Spleen (tissue), 11 donors: Measurements from ENCODE around the gene PALLD. TPM values are rescaled to one million over a fixed set of nuclear protein-coding genes. Genes with fewer than 3 reads are reported as not detected.

Source experiments
- DNase-seq: peaks from one replicate; pipeline ENCODE4 v3.0.0-alpha.2; 2020
- H3K27ac ChIP-seq, 8 donors: fragments of 200-600 bp; sonication (generic) in 7 of 8; 1 replicate in 4 of 8; 2 replicates in 4 of 8; pipeline versions ENCODE4 v1.5.0 to v1.8.0; 2016 to 2021; ENCODE audit warnings: inconsistent platforms in 4 of 8, mild to moderate bottlenecking in 4 of 8, moderate library complexity in 1 of 8
- H3K27me3 ChIP-seq, 7 donors: fragments of 200-600 bp; sonication (generic) in 6 of 7; replicated peaks in 1 of 7; 1 replicate in 4 of 7; 2 replicates in 3 of 7; pipeline versions ENCODE4 v1.5.0 to v1.8.0; 2016 to 2021; ENCODE audit warnings: inconsistent platforms in 3 of 7, mild to moderate bottlenecking in 1 of 7
- H3K36me3 ChIP-seq, 6 donors: fragments of 200-600 bp; sonication (generic) in 5 of 6; 1 replicate in 4 of 6; 2 replicates in 2 of 6; pipeline versions ENCODE4 v1.5.0 to v1.8.0; 2016 to 2021; ENCODE audit warnings: inconsistent platforms in 2 of 6
- H3K4me1 ChIP-seq, 6 donors: fragments of 200-600 bp; sonication (generic) in 5 of 6; 1 replicate in 3 of 6; 2 replicates in 3 of 6; pipeline versions ENCODE4 v1.5.0 to v1.8.0; 2016 to 2021; ENCODE audit warnings: inconsistent platforms in 3 of 6
- H3K4me3 ChIP-seq, 8 donors: fragments of 200-600 bp; sonication (generic) in 7 of 8; 1 replicate in 4 of 8; 2 replicates in 4 of 8; pipeline versions ENCODE4 v1.5.0 to v1.8.0; 2016 to 2021; ENCODE audit warnings: inconsistent platforms in 4 of 8, mild to moderate bottlenecking in 4 of 8, moderate library complexity in 2 of 8
- H3K9me3 ChIP-seq, 8 donors: fragments of 200-600 bp; sonication (generic) in 7 of 8; 1 replicate in 4 of 8; 2 replicates in 4 of 8; pipeline versions ENCODE4 v1.5.0 to v1.8.0; 2016 to 2021; ENCODE audit warnings: inconsistent platforms in 4 of 8
- POLR2A ChIP-seq, 3 donors: fragments of 450-650 bp; IDR thresholded peaks; one replicate each; pipeline ENCODE4 v1.5.1; 2017; ENCODE audit warnings: antibody characterized with exemption in 3 of 3, mild to moderate bottlenecking in 1 of 3
- POLR2AphosphoS5 ChIP-seq, 3 donors: sonication (generic); formaldehyde crosslinking; IDR thresholded peaks; one replicate each; pipeline ENCODE4 v1.5.1; 2017; ENCODE audit warnings: antibody characterized with exemption in 3 of 3
- WGBS, 5 donors: extraction: QIAGEN DNeasy Blood & Tissue Kit in 3 of 5; methylation state at CpG; one replicate each; pipeline versions ENCODE4 v1.1.5 to v1.1.7; 2013 to 2018; 5-methylcytosine and 5-hydroxymethylcytosine counted together
- intact Hi-C: fragments of 100-400 bp; cut with DNase I; formaldehyde crosslinking; loops from one replicate; pipeline ENCODE4 v1.15.0; 2023; ENCODE audit warnings: low total_unique reads
- polyA plus RNA-seq, 3 donors: library from polyadenylated mRNA; stranded (reverse); fragments of 200-250 nt; gene quantifications; one replicate each; pipeline ENCODE4 v1.2.1, GENCODE V29; 2013
- total RNA-seq, 7 donors: library from RNA; depleted of rRNA in 3 of 7; stranded (reverse); fragments of >200 nt in 3 of 7; fragmentation: NEBNext Ultra II Directional in 4 of 7; extraction: Animal tissue kit (Norgen Biotek cat#: 25700) in 4 of 7; gene quantifications; one replicate each; pipeline versions ENCODE4 v1.1.0 to v1.2.1, GENCODE V29; 2016 to 2021
- TF ChIP-seq, protein P1 (sequence below), 11 experiments: fragments of 200-600 bp in 7 of 11; fragments of 450-650 bp in 4 of 11; sonication (generic) in 4 of 11; IDR thresholded peaks in 8 of 11; conservative IDR thresholded peaks in 3 of 11; 1 replicate in 7 of 11; 2 replicates in 4 of 11; pipeline versions ENCODE4 v1.4.0 to v1.8.0; 2016 to 2021; ENCODE audit warnings: antibody characterized with exemption in 11 of 11, inconsistent platforms in 4 of 11, mild to moderate bottlenecking in 1 of 11
- donor health status: healthy with polysubstance abuse.
- donor health status: DM: no; HTN: no; CAD: no; lungs with moderate emphysema.
- donor health status: DM: no; HTN: no; CAD: no.
- donor health status: Bipolar disorder and iron deficiency.
- donor health status: healthy.
- donor health status: DM: no; HTN: no; CAD: no.
- donor health status: DM: yes; HTN: yes; CAD: no.

PALLD gene
- total and polyA plus RNA-seq, 10 donors = 24.3 to 228 (median 142) TPM

DNA sequence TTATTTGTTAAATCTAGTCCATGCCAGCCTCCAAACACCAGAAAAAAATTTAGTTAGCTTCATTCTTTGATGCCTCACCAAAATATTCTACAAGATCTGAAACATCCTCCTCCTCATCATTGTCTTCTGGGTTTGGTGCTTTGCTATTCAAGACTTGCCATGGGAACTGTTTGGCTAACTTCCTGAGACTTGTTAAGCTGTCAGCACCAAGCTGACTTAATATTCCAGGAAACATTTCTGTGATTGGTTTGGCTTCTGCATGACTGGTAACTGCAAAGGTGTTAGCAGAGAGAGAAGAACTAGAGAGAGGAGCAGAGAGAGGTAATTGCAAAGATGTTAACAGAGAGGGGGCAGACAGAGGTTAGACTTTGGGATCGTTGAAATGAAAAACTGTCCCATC, 101.3 kb downstream of the PALLD start:
- Histone ChIP-seq H3K27ac (no peak overlapping the region), H3K4me3 (no peak overlapping the region), H3K4me1 (no peaks in the 10 kb centered on the region), H3K27me3 (no peaks in the 10 kb centered on the region), H3K9me3 (no peaks in the 10 kb centered on the region), H3K36me3 (no peaks in the 10 kb centered on the region)
- TF ChIP-seq, protein P1, sequence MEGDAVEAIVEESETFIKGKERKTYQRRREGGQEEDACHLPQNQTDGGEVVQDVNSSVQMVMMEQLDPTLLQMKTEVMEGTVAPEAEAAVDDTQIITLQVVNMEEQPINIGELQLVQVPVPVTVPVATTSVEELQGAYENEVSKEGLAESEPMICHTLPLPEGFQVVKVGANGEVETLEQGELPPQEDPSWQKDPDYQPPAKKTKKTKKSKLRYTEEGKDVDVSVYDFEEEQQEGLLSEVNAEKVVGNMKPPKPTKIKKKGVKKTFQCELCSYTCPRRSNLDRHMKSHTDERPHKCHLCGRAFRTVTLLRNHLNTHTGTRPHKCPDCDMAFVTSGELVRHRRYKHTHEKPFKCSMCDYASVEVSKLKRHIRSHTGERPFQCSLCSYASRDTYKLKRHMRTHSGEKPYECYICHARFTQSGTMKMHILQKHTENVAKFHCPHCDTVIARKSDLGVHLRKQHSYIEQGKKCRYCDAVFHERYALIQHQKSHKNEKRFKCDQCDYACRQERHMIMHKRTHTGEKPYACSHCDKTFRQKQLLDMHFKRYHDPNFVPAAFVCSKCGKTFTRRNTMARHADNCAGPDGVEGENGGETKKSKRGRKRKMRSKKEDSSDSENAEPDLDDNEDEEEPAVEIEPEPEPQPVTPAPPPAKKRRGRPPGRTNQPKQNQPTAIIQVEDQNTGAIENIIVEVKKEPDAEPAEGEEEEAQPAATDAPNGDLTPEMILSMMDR (IDR thresholded peaks at IDR 0.05 in 8 of 11, conservative IDR thresholded peaks at IDR 0.05 in 3 of 11) = no peak
- no peak for TF ChIP-seq POLR2A (IDR thresholded peaks at IDR 0.05)
- TF ChIP-seq POLR2AphosphoS5 (IDR thresholded peaks at IDR 0.05) = no peak
- intact Hi-C loops = no loop called here
- 78 to 93% (median 87%) methylated on average over 1 of the region's 1 CpG for WGBS, 5 donors
- no peak for DNase-seq

DNA sequence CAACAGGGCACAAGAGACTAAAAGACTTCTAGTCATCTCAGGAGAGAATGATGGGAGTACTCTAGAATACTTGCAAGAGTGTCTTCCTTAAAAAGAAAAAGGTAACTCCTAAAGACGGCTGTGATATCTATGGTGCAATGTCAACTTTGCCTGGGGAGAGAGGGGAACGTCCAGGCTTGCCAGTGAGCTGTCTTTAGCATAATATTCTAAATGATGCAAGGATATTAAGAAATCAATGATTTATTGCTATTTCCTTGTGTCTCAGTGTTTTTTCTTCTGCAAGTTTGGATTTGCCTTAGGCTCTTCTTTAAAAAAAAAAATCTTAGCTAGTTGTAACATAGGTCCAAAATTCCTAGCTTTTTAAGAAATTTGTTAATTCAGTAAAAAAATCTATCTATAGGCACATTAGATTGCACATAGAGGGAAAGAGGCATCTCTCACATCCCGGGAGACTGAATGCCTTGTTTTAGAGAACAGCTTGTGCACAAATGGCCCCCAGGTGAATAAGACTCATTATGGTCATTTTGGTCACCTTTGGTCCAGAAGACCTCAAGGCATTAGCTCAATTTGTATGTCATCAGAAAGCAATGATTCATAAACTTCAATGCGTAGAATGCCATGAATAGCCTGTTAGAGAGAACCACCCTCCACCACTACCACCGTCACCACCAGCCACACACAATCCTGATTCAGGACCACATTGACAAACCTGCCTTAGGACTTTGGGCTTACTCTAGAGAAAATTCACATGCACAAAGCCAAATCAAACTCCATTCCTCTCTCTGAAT, 104.1 kb downstream of the PALLD start:
- Histone ChIP-seq H3K36me3 (no peaks in the 10 kb centered on the region), H3K9me3 (no peaks in the 10 kb centered on the region), H3K27me3 (no peaks in the 10 kb centered on the region), H3K27ac (no peak overlapping the region), H3K4me3 (no peak overlapping the region), H3K4me1 (no peaks in the 10 kb centered on the region)
- WGBS, 5 donors = 69 to 83% (median 78%) methylated on average over 5 of the region's 5 CpGs
- intact Hi-C loops = no loop called here
- DNase-seq = no peak
- no peak for TF ChIP-seq POLR2A (IDR thresholded peaks at IDR 0.05)
- no peak for TF ChIP-seq POLR2AphosphoS5 (IDR thresholded peaks at IDR 0.05)
- TF ChIP-seq, protein P1 (IDR thresholded peaks at IDR 0.05 in 8 of 11, conservative IDR thresholded peaks at IDR 0.05 in 3 of 11) = no peak

DNA sequence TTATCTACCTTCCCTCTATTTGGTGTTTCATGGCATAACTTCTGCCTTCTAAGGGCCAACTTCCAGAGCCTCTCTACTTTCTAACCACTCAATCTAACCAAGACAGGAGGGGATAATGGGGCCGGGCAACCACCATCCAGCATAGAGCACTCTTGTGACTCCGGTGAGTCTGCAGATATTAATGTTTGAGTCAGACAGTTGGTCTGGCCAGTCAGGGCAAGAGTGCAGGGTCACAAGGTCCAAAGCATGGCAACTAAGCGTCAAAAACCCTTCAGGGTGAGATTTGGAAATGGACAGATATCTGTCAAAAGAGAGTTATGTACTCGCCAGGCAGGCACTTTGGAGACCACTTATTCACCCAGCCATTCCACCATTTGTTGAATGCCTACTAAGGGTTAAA, 105.0 kb downstream of the PALLD start:
- Histone ChIP-seq H3K4me1 (no peaks in the 10 kb centered on the region), H3K9me3 (no peaks in the 10 kb centered on the region), H3K4me3 (no peak overlapping the region), H3K27ac (no peak overlapping the region), H3K36me3 (no peaks in the 10 kb centered on the region), H3K27me3 (no peaks in the 10 kb centered on the region)
- TF ChIP-seq POLR2A (IDR thresholded peaks at IDR 0.05) (no peak), POLR2AphosphoS5 (IDR thresholded peaks at IDR 0.05) (no peak)
- TF ChIP-seq, protein P1 (IDR thresholded peaks at IDR 0.05 in 8 of 11, conservative IDR thresholded peaks at IDR 0.05 in 3 of 11) = no peak
- intact Hi-C loops = no loop called here
- 81 to 97% (median 93%) methylated on average over 4 of the region's 4 CpGs for WGBS, 5 donors
- DNase-seq = no peak

DNA sequence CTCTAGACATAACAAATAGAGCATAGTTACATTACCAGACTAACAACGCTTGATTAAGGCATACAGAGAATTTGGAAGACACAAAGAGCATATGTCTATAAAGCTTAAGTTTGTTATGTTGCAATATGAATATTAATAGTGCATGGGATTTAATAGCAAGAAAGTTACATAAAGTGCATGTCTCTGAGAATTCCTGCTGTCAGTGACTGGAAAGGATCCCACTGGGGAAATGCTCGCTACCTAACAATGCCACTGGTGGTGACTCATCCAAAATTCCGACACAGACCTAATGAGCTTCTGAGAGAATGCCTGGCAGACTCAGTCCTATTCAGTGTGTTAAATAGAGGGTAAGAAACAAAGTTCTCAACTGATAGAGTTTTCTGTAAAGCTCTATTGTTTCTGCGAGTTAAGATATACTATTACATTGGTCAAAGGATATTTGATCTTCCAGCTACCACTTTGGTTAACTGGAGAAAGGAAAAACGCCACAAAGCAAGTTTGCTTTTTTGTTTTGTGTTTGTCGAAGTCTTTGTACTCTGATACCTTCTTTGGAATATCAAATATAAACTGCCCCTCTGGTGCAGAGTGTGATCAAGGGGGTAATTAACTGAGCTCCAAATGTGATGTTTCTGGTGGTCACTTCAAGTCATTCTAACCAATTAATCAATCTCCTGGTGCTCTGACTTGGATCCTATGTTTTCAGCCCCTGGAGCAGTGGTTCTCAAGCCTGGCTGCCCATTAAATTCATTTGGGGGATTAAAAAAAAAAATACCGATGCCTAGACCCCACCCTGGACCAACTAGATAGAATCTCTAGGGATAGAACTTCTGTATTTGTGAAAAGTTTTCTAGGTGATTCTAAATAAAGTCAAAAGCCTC, 107.9 kb downstream of the PALLD start:
- no peaks in the 10 kb centered on the region for H3K9me3 ChIP-seq
- intact Hi-C loops = no loop called here
- no peaks in the 10 kb centered on the region for H3K4me1 ChIP-seq
- no peak overlapping the region for H3K4me3 ChIP-seq
- 69 to 86% (median 77%) methylated on average over 7 of the region's 7 CpGs for WGBS, 5 donors
- H3K36me3 ChIP-seq = no peaks in the 10 kb centered on the region
- no peak for DNase-seq
- no peaks in the 10 kb centered on the region for H3K27me3 ChIP-seq
- TF ChIP-seq, protein P1 (IDR thresholded peaks at IDR 0.05 in 8 of 11, conservative IDR thresholded peaks at IDR 0.05 in 3 of 11) = no peak
- TF ChIP-seq POLR2A (IDR thresholded peaks at IDR 0.05) (no peak), POLR2AphosphoS5 (IDR thresholded peaks at IDR 0.05) (no peak)
- H3K27ac ChIP-seq = no peak overlapping the region
